ENCODE data around the gene TMEM117.

GRCh38 chr12:44379831-44380230 is 544.0 kb downstream of the TMEM117 start:
- TF ChIP-seq CTCF (IDR thresholded peaks at IDR 0.05): no peak
- TF ChIP-seq EZH2 (IDR thresholded peaks at IDR 0.05; ENCODE audit: borderline replicate concordance, insufficient read depth, low read depth, low read length, poor library complexity, severe bottlenecking): no peak

Data from B cell (primary cell).